ENCODE data around the gene PTHLH.
A peak's percentile ranks its signal among the peaks of the same experiment; 100 is the strongest.

The PTHLH gene

DNA sequence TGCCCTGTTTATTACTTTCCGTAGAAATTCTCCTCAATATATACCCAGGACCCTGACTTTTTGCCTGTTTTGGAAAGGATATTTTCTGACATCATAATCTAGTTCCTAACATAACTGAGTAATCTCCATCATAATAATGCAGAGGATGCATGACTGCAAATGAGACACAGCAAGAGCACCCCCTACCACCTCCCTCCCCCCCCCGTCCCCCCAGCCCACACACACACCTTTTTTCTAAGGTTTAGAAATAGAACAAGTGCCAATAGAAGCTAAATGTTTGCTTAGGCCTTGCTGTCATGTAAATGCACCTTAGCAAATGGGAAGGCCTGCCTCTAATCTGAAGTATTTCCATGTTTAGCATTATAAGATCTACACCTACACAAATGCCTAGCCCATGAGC, at the start of gene PTHLH:
PTHLH (minus strand) TSS at position 13 of the 400 bp plus-strand sequence. CDS start 3,239 bp downstream, outside the sequence.
- no peak for DNase-seq

DNA sequence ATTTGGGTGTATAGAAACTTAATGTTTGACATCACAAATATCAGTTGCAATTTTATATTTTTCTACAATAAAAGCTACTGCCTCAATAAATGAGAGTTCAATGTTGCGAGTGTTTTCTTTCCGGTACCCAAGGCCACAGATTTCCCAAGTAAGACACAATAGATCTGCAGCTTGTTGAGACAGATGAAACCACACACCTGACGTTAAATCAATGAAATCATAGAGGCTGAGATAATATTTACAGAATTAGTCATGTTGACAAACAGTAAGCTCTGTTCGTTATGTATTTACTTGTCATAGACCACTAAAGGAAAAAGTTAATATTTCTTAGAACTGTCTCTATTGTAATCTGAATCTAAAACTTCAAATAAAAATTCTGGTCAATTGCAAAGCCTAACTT, 49.2 kb upstream of the PTHLH start:
- no peak for DNase-seq

DNA sequence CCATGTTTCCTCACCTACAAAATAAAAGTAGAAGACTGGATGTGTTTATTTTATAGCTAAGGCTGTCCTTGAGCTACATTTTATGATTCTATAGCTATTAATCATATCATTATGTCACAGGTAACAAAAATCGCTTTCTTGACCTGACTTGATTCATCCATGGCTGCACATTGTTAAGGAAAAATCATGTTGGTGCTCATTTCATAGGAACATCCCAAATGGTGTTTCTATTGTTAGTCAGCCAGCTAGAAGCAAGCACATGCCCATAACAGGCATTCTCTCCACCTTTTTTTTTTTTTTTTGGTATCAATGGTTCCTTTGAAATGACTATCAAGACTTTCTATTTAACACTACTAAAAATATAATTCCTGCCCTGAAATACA, 45.3 kb upstream of the PTHLH start:
- DNase-seq: no peak

DNA sequence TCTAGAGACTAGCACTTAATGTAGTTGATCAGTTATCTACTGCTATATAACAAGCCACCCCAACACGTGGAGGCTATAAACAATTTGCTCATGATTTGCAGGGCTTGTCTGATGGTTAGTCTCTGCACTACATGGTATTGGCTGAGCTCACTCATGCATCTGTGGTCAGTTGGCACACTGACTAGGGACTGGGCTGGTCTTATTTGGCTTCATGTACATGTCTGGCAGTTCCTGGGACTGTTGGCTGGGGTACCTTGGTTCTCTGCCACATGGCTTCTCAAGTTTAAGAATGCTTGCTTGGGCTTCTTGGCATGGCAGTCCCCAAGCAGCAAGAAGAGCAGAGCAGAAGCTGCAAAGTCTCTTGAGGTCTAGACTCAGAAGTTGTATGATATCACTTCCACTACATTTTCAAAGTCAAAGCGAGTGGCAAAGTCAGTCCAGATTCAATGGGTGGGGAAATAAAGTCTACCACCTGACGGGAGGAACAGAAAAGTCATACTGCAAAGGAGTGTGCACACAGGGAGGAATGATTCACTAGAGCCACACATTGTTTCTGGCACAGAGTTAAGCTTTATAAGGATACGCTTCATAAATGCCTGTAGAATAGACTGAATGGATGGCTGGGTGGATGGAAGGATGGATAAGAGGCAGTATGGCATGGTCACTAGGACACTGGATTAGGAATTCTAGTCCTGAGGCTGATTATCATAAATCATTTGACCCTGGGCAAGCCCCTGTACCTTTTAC, 44.8 kb upstream of the PTHLH start:
- no peak for DNase-seq

DNA sequence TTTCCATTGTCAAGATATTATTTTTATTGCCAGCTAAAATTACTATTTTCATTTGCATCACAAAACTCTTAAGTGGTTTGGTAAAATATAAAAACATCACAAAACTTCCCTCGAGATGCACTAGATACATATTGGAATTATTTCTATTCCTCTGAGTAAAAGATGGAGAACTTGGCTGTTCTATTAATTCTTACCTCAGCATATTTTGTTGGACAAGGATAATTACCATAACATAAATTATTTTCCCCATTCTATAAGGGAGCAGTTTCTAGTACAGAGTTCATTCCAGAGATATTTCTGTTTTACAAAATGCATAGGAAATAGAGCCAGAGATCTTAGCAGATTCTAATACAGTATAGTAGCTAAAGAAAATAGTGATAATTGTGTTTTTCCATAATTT, 42.6 kb upstream of the PTHLH start:
- no peak for DNase-seq

DNA sequence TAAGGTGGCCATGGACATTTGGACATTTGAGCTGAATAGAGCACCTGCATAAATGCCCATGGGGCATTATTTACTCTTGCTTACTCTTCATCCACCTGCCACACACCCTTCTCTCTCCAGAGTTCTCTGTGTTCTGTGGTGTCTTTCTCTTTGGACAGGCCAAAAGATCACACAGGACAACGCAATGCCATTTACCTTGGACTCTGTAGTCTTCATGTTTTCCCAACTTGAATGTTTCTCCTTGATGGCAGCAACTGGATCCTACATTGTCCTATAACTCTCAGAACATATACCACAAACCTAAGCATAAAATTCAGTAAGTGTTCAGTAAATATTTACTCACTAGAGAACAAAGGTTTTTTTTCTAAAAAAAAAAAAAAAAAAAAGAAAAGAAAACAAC, 41.7 kb upstream of the PTHLH start:
- DNase-seq: peak in 1 of 2 experiments; percentile 7

DNA sequence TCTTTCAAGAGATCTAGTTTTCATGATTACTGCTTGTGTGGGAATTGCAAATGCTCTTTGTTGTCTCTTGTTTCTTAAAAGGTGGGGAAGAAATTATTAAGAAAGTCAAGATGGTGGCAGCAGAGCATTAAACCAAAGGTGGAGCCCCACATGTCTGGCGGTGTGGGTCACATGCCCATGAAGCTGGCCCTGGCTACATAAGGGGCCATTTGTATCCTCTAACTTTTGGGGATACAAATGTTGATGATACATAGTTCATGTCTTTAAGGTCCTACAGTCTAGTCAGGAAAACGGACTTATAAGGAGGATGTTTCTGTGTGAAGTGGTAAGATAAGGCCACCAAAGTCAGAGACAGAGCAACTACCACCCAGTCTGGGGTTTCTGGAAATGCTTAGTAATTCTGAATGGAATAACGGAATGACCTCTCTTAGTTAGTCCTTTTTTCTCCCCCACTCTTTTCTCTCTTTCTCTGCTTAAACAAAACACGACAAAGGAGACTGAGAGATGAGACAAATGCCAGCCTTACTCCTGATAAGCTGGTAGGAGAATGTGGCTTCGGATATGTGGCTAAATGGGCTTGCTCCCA, 39.9 kb upstream of the PTHLH start:
- no peak for DNase-seq

DNA sequence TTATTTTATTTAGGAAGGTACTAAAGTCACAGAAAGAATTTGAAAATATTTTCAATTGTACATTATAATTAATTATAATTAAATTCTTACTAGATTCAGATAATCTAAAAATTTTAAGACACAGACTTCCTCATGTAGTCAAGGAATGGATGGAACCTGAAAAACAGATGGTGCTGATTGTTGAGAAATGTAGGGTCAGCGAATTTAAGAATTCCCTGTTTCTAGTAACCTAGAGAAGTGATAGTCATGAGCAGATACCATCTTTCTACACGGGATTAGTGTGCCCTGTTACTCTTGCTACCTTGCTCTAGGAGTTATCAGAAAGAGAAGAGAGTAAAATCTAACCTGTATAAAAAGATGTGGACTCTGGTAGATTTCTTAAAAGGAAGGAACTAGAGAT, 37.5 kb upstream of the PTHLH start:
- DNase-seq: no peak

DNA sequence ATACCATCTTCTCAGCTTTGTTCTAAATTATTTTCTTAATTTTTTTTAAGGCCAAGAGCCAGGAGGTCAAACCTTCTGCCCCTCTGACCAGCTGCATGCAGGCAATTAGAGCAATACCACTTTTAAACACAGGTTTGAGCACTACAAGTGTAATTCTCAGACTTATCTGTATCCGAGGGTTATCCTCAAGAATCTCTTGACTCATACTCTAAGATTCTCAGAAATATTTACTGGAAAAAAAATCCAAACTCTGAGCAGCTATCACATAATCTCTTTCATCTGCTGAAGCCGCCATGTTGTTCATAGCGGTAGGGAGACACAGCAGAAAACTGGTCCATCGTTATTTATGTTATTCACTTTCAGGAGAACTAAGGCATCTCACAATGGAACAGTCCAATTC, 27.4 kb upstream of the PTHLH start:
- DNase-seq: no peak

DNA sequence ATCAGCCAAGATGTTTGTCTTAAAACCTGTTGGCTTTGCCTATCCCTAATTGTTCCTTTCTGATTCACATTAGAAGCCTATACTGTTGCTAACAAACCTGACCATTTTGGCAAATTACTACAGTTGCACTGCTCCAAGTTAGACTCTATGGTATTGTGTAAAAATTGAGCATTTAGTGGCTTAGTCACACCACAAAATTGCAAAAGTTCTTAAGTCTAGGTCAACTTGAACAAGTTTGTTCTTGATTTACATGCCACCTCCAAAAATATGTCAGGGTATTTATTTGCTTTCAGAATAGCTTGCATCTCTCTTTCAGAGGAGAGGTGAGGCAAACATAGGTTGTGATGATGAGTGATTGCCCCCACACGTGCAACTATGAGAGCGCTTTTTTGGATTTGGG, 27.0 kb upstream of the PTHLH start:
- no peak for DNase-seq

DNA sequence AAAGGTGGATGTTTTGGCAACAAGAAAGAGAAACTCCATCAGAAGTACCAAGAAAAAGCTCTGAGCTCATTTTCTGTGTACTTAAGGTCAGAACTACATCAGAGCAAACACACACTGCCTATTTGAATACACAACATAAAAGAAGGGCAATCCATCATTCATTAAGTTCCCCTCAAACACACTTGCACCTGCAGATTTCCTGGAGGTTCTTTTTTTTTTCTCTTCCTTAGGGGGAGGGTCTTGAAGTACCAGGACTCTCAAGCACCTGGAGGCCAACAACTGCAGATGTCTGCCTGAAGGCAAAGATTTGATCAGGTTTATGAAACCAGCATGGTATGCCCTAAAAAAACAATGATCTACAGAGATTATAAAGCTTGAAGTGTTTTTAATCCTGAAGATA, 26.1 kb upstream of the PTHLH start:
- DNase-seq: peak in 1 of 2 experiments; percentile 20

DNA sequence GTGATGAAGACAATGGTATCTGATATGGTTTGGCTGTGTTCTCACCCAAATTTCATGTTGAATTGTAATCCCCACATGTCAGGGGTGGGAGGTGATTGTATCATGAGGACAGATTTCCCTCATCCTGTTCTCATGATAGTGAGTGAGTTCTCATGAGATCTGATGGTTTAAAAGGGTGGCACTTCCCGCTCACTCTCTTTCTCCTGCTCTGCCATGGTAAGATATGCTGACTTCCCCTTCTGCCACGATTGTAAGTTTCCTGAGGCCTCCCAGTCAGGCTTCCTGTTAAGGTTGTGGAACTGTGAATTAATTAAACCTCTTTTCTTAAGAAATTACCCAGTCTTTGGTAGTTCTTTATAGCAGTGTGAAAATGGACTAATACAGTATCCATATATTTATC, 25.6 kb upstream of the PTHLH start:
- no peak for DNase-seq

DNA sequence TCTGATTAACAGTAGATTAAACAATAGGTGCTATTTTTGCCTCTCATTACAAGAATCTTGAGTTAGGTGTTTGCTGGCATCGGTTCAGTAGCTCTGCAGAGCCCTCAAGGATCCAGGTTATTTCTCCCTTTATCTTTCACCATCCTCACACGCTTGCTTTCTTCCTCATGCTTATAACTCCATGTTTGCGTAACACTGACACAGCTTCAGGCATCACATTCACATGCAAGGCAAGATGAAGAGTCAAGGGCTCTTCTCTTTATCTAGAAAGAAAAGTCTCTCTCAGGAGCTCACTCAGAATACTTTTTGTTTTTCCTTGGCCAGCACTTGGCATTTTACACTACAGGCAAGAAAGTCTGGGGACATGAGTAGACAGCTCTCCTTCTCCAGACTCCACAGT, 24.2 kb upstream of the PTHLH start:
- DNase-seq: no peak

DNA sequence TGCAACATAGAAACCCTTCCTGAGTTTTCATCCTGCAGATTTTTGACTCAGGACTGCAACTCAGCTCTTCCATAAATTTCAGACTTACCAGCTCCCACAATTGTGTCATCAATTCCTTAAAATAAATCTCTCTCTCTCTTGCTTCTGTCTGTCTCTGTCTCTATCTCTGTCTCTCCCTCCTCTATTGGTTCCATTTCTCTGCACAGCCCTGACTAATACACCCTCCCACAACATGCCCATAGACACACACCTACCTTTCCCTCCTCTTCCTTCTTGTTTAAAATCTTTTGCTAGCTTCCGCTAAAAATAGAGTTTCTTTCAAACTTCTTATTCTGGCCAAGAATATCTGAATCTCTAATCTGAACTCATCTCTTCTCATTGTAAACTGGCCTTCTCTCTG, 22.9 kb upstream of the PTHLH start:
- DNase-seq: no peak

DNA sequence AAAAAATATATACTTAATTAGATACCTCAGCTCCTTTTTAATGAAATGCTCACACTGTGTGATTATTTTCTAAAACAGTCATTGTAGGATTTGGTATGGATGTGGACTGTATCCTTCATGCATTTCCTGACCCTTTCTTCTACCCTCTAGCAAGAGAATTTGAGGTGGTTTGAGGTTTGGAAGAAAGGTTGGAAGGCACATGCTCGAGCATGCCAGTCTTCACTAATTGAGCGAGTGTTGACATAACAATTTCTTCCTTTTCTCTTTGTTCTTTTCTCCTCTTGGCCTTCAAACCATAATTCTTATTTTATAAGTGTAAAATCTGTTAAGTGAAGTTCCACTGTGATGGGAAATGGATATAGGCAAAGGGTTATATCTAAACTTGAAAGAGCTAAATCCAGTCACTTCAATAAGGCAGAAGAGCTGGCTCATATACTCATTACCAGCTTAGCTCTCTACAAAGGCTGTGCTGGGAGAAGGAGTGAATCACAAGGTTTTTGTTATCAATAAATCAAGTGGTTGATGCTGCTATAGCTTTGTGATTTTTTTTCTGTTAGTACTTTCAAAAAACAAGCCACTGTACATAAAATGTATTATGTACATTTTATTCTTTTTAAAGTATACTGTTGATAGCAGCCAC, 16.2 kb upstream of the PTHLH start:
- DNase-seq: no peak

DNA sequence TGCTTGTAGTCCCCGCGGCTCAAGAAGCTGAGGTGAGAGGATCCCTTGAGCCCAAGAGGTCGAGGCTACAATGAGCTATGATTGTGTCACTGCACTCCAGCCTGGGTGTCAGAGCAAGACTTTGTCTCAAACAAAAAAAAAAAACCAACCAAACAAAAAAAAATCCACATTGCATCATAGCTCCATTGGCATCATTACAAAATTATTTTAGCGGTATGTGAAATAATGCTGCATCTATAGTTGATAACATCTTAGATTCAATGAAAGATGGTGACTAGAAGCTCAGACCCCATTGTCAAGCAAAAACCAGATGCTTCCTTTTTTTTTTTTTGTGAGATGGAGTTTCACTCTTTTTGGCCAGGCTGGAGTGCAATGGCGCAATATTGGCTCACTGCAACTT, 14.8 kb upstream of the PTHLH start:
- DNase-seq: no peak

DNA sequence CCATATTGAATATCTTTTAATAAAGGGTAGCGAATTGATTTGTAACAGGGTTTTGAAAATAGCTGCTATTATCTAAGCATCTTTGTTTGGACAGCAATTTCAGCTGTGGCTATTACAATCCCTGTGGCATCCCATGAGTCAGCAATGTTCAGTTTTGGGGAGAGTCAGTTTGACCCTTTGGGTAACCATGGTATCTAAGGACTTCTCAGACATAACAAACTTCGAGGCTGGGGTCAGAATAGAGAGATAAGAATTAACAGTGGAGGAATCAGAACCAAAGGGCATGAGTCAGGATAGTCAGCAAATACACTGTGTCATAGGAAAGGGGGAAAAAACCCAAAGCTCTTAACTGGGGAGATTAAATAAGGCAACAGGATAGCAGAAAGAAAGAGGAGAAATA, 11.7 kb upstream of the PTHLH start:
- no peak for DNase-seq

DNA sequence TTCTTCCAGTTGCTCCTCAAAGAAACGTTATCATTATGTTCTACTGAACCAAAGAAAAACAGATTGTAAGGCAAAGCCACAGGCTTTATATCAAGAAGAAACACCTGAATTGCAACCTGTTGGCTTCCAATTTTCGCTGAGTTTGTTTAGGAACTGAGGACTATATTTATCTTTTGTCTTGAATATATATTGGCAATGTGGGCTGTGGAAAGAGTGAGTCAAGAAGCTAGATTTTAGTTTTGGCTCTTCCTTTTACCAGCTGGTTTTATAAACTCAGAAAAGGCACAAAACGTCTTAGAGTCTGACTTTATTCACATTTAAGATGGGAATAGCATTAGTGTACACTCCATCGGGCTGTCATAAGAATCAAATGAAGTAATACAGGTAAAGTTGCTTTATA, 10.4 kb upstream of the PTHLH start:
- DNase-seq: no peak

DNA sequence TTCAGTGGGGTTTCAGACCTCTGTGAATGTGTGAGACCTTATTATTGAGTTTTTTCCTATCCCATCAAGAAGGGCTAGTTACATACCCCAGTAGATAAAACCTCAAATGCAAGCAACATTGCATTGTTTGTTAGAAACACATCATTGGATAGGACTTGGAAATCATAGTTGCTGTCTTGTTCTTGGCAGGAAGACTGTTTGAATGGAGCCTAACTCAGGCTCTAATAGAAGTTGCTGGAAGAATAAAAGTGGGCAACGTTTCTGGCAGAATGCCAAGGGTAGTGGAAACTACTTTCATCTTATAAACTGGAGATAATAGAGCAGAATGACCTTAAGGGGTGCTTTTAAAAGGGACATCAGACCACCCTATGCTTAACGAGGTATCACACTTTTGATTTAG, 9.9 kb upstream of the PTHLH start:
- no peak for DNase-seq

DNA sequence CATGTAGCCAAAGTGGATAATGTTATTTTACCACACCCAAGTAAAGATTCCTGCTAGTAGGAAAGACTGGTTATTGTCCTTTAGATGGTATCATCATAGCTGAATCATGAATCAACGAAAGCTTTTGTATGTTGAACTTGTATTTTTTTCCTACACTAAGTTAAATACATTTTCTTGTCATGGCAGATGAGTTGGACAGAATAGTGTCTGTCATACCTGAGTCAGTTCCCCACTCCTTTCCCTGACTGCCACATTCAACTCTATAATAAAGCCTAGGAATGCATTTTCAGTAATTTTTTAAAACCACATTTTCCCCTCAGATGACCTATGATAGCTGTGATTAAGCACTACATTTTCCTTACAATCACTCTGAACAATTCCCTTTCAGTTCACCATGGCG, 9.3 kb upstream of the PTHLH start:
- no peak for DNase-seq

DNA sequence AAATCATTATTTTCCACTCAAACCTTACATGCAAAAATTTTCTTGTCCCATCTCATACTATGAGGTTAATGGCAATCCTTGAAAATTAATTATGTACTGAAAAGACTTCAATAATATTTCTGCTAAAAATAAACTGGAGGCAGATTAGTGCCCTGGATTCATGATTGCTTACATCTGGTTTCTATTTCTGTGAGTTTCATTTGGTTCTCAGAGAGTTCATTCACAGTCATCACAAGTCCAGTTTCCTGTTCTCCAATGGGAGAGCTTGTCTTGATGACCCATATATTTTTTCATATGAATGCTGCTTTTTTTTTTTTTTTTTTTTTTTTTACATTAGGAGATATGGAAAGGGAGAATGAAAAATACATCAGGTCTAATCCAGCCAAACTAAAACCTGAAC, 6.6 kb upstream of the PTHLH start:
- DNase-seq: no peak

DNA sequence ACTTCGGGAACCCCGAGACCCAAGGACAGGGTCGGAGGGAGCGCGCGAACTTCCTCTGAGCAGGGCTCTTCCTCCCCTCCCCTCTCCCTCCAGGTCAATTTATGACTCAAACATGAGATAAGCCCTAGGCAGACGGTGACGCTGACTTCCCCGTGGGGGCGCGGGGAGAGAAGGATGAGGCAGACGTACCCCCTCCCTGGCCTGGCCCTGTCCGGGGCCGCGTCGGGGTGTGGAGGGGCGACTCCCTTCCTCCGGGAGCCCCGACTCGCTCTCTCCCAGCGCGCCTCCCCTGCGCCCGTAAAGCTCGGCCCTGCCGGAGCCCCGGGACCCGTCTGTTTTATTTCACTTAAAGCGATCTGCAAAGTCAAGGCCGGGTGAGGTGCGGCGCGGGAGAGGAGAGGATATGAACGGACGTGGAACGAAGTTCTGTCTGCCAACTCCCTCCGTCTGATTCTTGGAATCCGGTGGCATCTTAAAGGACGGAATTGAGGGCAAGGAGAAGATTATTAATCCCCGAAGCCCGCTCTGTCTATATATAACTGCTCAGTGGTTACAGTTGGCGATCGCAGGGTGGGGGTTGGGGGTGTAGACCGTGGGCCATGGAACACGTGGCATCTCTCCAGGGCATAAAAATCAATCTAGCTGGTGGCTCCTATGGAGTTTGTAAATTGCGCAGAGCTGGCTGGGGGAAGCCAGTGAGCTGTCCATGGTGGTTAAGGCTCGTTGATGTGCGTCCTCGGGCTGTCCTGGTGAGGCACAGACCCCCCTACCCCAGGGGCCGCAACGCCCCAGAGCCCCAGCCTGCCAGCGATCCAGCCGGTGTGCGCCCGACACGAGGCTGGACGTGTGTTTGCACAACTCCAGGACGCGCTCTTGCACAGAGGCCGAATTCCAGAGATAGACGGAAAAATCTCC, 2.9 kb upstream of the PTHLH start:
- no peak for DNase-seq

DNA sequence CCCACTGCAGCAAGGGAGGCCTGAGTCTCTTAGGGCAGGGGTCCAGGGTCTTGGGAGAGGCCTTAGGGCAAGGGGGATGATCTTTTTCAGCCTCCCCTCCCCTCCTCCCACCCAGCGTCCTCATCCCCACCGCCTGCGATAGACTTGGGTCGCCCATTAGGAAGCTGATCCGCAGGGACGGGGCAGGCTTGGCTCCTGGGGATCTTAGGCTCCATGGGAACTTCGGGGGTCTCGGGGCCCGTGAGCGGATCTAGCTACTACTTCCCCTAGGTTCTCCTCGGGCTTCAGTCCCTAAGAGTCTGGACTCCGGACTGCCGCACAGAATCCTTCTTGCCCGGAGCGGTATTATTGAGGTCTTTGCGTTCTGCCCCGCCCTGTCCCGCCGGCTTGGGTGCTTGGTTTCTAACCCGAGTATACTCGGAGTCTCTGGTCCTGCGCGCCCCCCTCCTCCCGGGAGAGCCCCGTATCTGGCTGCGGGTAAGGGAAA, 2.2 kb upstream of the PTHLH start:
- no peak for DNase-seq
